SK-N-SH treated with all-trans-retinoic acid at 6 μM for 48 hours (cell line): ENCODE results near the gene EPHX1.

ENCODE experiments used
- ATAC-seq: fragments of 200-7000 bp; cut with Tn5 transposase; 3 replicates; pipeline ENCODE4 v1.9.1; 2020; ENCODE audit warnings: mild to moderate bottlenecking, moderate library complexity
- ARNTL ChIP-seq: fragments of 450-650 bp; formaldehyde crosslinking; IDR thresholded peaks from 2 replicates; pipeline ENCODE4 v1.5.0; 2020; ENCODE audit warnings: low read depth, mild to moderate bottlenecking, moderate library complexity, borderline replicate concordance
- BACH2 ChIP-seq: fragments of 250-450 bp; sonication (Bioruptor Pico); IDR thresholded peaks from 2 replicates; pipeline ENCODE4 v1.9.0; 2021; ENCODE audit warnings: mild to moderate bottlenecking, borderline replicate concordance
- CSDC2 ChIP-seq: fragments of 250-450 bp; sonication (Bioruptor Pico); IDR thresholded peaks from 2 replicates; pipeline ENCODE4 v1.5.0; 2020; ENCODE audit warnings: mild to moderate bottlenecking, moderate library complexity
- CSRNP3 ChIP-seq: fragments of 250-450 bp; sonication (Bioruptor Pico); IDR thresholded peaks from 2 replicates; pipeline ENCODE4 v1.5.1; 2021; ENCODE audit warnings: mild to moderate bottlenecking, moderate library complexity
- ESRRG ChIP-seq: fragments of 250-450 bp; sonication (Bioruptor Pico); IDR thresholded peaks from 2 replicates; pipeline ENCODE4 v1.6.1; 2021; ENCODE audit warnings: mild to moderate bottlenecking
- ISL1 ChIP-seq: fragments of 250-450 bp; sonication (Bioruptor Pico); IDR thresholded peaks from 2 replicates; pipeline ENCODE4 v2.1.2; 2022; ENCODE audit warnings: mild to moderate bottlenecking, moderate library complexity
- OSR1 ChIP-seq: fragments of 250-450 bp; sonication (Bioruptor Pico); IDR thresholded peaks from 2 replicates; pipeline ENCODE4 v1.8.0; 2022; ENCODE audit warnings: moderate library complexity, mild to moderate bottlenecking, inconsistent platforms
- PATZ1 ChIP-seq: fragments of 250-450 bp; sonication (Bioruptor Pico); IDR thresholded peaks from 2 replicates; pipeline ENCODE4 v1.8.0; 2020; ENCODE audit warnings: mild to moderate bottlenecking, moderate library complexity, borderline replicate concordance
- POU6F1 ChIP-seq: fragments of 250-450 bp; sonication (Bioruptor Pico); IDR thresholded peaks from 2 replicates; pipeline ENCODE4 v1.8.0; 2021; ENCODE audit warnings: low read depth, mild to moderate bottlenecking, moderate library complexity, borderline replicate concordance
- PPARA ChIP-seq: fragments of 250-450 bp; sonication (Bioruptor Pico); IDR thresholded peaks from 2 replicates; pipeline ENCODE4 v1.5.0; 2020; ENCODE audit warnings: mild to moderate bottlenecking, borderline replicate concordance
- RARB ChIP-seq: fragments of 250-450 bp; sonication (Bioruptor Pico); IDR thresholded peaks from 2 replicates; pipeline ENCODE4 v1.8.0; 2021; ENCODE audit warnings: mild to moderate bottlenecking, moderate library complexity
- SNAI2 ChIP-seq: fragments of 250-450 bp; sonication (Bioruptor Pico); IDR thresholded peaks from 2 replicates; pipeline ENCODE4 v1.5.0; 2020; ENCODE audit warnings: mild to moderate bottlenecking, moderate library complexity
- TCF4 ChIP-seq: fragments of 250-450 bp; sonication (Bioruptor Pico); IDR thresholded peaks from 2 replicates; pipeline ENCODE4 v1.8.0; 2021; ENCODE audit warnings: mild to moderate bottlenecking, moderate library complexity, borderline replicate concordance
- TOX ChIP-seq: fragments of 250-450 bp; sonication (Bioruptor Pico); IDR thresholded peaks from 2 replicates; pipeline ENCODE4 v1.8.0; 2021; ENCODE audit warnings: mild to moderate bottlenecking, moderate library complexity, borderline replicate concordance
- ZC3H10 ChIP-seq: fragments of 250-450 bp; sonication (Bioruptor Pico); IDR thresholded peaks from 2 replicates; pipeline ENCODE4 v1.5.1; 2021; ENCODE audit warnings: mild to moderate bottlenecking, moderate library complexity
- ZFP3 ChIP-seq: fragments of 250-450 bp; sonication (Bioruptor Pico); IDR thresholded peaks from 2 replicates; pipeline ENCODE4 v1.5.0; 2020; ENCODE audit warnings: mild to moderate bottlenecking, moderate library complexity
- ZNF565 ChIP-seq: fragments of 450-650 bp; formaldehyde crosslinking; conservative IDR thresholded peaks from 2 replicates; pipeline ENCODE4 v1.5.0; 2020; ENCODE audit warnings: low read depth, mild to moderate bottlenecking, moderate library complexity
- ZNF70 ChIP-seq: fragments of 450-650 bp; formaldehyde crosslinking; IDR thresholded peaks from 2 replicates; pipeline ENCODE4 v1.5.0; 2020; ENCODE audit warnings: mild to moderate bottlenecking, moderate library complexity
- ZNF8 ChIP-seq: fragments of 450-650 bp; formaldehyde crosslinking; IDR thresholded peaks from 2 replicates; pipeline ENCODE4 v1.5.0; 2020; ENCODE audit warnings: mild to moderate bottlenecking, moderate library complexity

EPHX1 gene

GRCh38 chr1:225763716-225764548 lies 46.0 kb upstream of the EPHX1 start (continued):
- TF ChIP-seq POU6F1 (no peak), ZC3H10 (CRISPR knock-in tag) (no peak), ARNTL (CRISPR knock-in tag) (no peak), ISL1 (CRISPR knock-in tag) (peak; percentile 40; the same call in 1 of the 2 replicates), SNAI2 (CRISPR knock-in tag) (no peak), ZNF565 (no peak), ESRRG (CRISPR knock-in tag) (no peak), RARB (CRISPR knock-in tag) (no peak)

GRCh38 chr1:225765982-225766674 lies 43.8 kb upstream of the EPHX1 start:
- no peak for ATAC-seq
- no peak for TF ChIP-seq ZNF8 (CRISPR knock-in tag)
- no peak for TF ChIP-seq ISL1 (CRISPR knock-in tag)
- no peak for TF ChIP-seq ZNF565
- no peak for TF ChIP-seq CSRNP3 (CRISPR knock-in tag)
- TF ChIP-seq CSDC2 (CRISPR knock-in tag) = no peak
- no peak for TF ChIP-seq ZNF70 (CRISPR knock-in tag)
- TF ChIP-seq ESRRG (CRISPR knock-in tag) = no peak
- no peak for TF ChIP-seq PPARA (CRISPR knock-in tag)
- no peak for TF ChIP-seq PATZ1 (CRISPR knock-in tag)
- TF ChIP-seq ARNTL (CRISPR knock-in tag) = no peak
- no peak for TF ChIP-seq POU6F1
- TF ChIP-seq TOX (CRISPR knock-in tag) = no peak
- TF ChIP-seq OSR1 (CRISPR knock-in tag) = no peak
- TF ChIP-seq TCF4 (CRISPR knock-in tag) = no peak
- TF ChIP-seq RARB (CRISPR knock-in tag) = no peak
- no peak for TF ChIP-seq SNAI2 (CRISPR knock-in tag)

- peak; percentile 69 for ATAC-seq
- TF ChIP-seq ZFP3 (CRISPR knock-in tag) (no peak), ZC3H10 (CRISPR knock-in tag) (peak; percentile 11; the same call in 1 of the 2 replicates), TOX (CRISPR knock-in tag) (no peak), CSDC2 (CRISPR knock-in tag) (no peak), BACH2 (no peak), ISL1 (CRISPR knock-in tag) (peak; percentile 62; the same call in 1 of the 2 replicates), TCF4 (CRISPR knock-in tag) (peak; percentile 79; the same call in 1 of the 2 replicates), OSR1 (CRISPR knock-in tag) (no peak)
Measured at GRCh38 chr1:225766967-225767633, 42.8 kb upstream of the EPHX1 start.
